ENCODE data around the gene ABHD17B. TPM values are rescaled to one million over a fixed set of nuclear protein-coding genes. Genes with fewer than 3 reads are reported as not detected.

The ABHD17B gene
- total and polyA plus RNA-seq, 10 of the 15 experiments (the other 5 are each of a cell fraction or from before 2014, with no cell fraction given) = 3.5 to 21.4 (median 16.6) TPM

GRCh38 chr9:71911061-71911907, at the start of gene ABHD17B, which contains the start of gene C9orf85 (continued):
- TF ChIP-seq PKNOX1 (IDR thresholded peaks at IDR 0.05) = peak; percentile 98
- TF ChIP-seq ZBTB4 (CRISPR knock-in tag; IDR thresholded peaks at IDR 0.05) = no peak
- TF ChIP-seq RB1 (IDR thresholded peaks at IDR 0.05; ENCODE audit: borderline replicate concordance) = peak; percentile 59; the same call in 1 of the 2 replicates
- no peak for TF ChIP-seq EP300 (IDR thresholded peaks at IDR 0.05; ENCODE audit: borderline replicate concordance in 1 of 2, control insufficient read depth in 1 of 2, low read depth in 2 of 2, low read length in 2 of 2)
- peak; percentile 92 for TF ChIP-seq USF1 (IDR thresholded peaks at IDR 0.05; ENCODE audit: borderline replicate concordance, extremely low read length, insufficient read depth, low read depth, low read length)
- TF ChIP-seq RFX5 (IDR thresholded peaks at IDR 0.05; ENCODE audit: low read depth, low read length) = peak; percentile 55; the same call in 1 of the 2 replicates
- peak; percentile 82 for TF ChIP-seq RELB (IDR thresholded peaks at IDR 0.05; ENCODE audit: low read depth)
- TF ChIP-seq CHD1 (IDR thresholded peaks at IDR 0.05; ENCODE audit: low read depth, low read length) = 0 out of 2 replicates have a peak, but pooled peaks have one; percentile 36
- no peak for TF ChIP-seq CBX3 (IDR thresholded peaks at IDR 0.05; ENCODE audit: borderline replicate concordance, low read depth)
- peak; percentile 7 for TF ChIP-seq RUNX3 (IDR thresholded peaks at IDR 0.05; ENCODE audit: low read length)
- TF ChIP-seq RCOR1 (conservative IDR thresholded peaks at IDR 0.05; ENCODE audit: low read depth, low read length) = no peak
- TF ChIP-seq ATF3 (IDR thresholded peaks at IDR 0.05; ENCODE audit: borderline replicate concordance, extremely low read depth, low read depth, low read length) = peak; percentile 74; the same call in 1 of the 2 replicates
- peak; percentile 44; the same call in 1 of the 2 replicates for TF ChIP-seq TCF3 (IDR thresholded peaks at IDR 0.05; ENCODE audit: borderline replicate concordance, insufficient read depth, low read depth, low read length)
- TF ChIP-seq RAD21 (IDR thresholded peaks at IDR 0.05; ENCODE audit: insufficient read depth, low read depth, low read length) = no peak
- no peak for TF ChIP-seq BRCA1 (IDR thresholded peaks at IDR 0.05; ENCODE audit: low read depth, low read length)
- TF ChIP-seq BACH1 (IDR thresholded peaks at IDR 0.05; ENCODE audit: borderline replicate concordance) = peak; percentile 4; the same call in 1 of the 2 replicates
- peak; percentile 91; the same call in 1 of the 2 replicates for TF ChIP-seq POLR2AphosphoS2 (IDR thresholded peaks at IDR 0.05; ENCODE audit: low read depth, low read length)
- TF ChIP-seq STAT3 (IDR thresholded peaks at IDR 0.05; ENCODE audit: low read depth, low read length) = no peak
- TF ChIP-seq EED (IDR thresholded peaks at IDR 0.05; ENCODE audit: low read depth) = no peak; the same call in none of the 2 replicates
- TF ChIP-seq ZNF622 (IDR thresholded peaks at IDR 0.05) = no peak
